Calu3 (cell line): Measurements from ENCODE around the gene SRSF5. TPM values are rescaled to one million over a fixed set of nuclear protein-coding genes. Genes with fewer than 3 reads are reported as not detected.
"Not testable (repeated sequence)": the region's sequence is repeated elsewhere in the genome, so short reads cannot be mapped to it uniquely, and the experiment has no call there.

Experiments
- BruUV-seq: library from RNA; stranded (reverse); fragments of 400-500 nt; replicated peaks from 2 replicates; lab custom pipeline; 2021; lab: Mats Ljungman, UMichigan
- CTCF ChIA-PET: fragments of 300-600 bp; sonication (Branson Sonifier 250); formaldehyde crosslinking; loops from one replicate; lab custom pipeline; 2022; ENCODE audit warnings: antibody characterized with exemption; lab: Charles Lee
- DNase-seq: peaks from one replicate; pipeline ENCODE4 v3.0.0; 2022
- H3K27ac Mint-ChIP-seq: one replicate; pipeline ENCODE4 v1.8.0; 2022; ENCODE audit warnings: mixed read lengths; ENCODE audit not compliant: unreplicated experiment
- H3K27me3 Mint-ChIP-seq: one replicate; pipeline ENCODE4 v1.8.0; 2022; ENCODE audit warnings: mixed read lengths; ENCODE audit not compliant: unreplicated experiment
- H3K36me3 Mint-ChIP-seq: one replicate; pipeline ENCODE4 v1.8.0; 2022; ENCODE audit warnings: mild to moderate bottlenecking, moderate library complexity, mixed read lengths; ENCODE audit not compliant: insufficient read depth, unreplicated experiment
- H3K4me1 Mint-ChIP-seq: one replicate; pipeline ENCODE4 v1.8.0; 2022; ENCODE audit warnings: mild to moderate bottlenecking, low read depth, mixed read lengths; ENCODE audit not compliant: unreplicated experiment
- H3K4me3 Mint-ChIP-seq: one replicate; pipeline ENCODE4 v1.8.0; 2022; ENCODE audit warnings: mild to moderate bottlenecking, low read depth, moderate library complexity, mixed read lengths; ENCODE audit not compliant: unreplicated experiment
- H3K9me3 Mint-ChIP-seq: one replicate; pipeline ENCODE4 v1.8.0; 2022; ENCODE audit warnings: low read depth, mixed read lengths; ENCODE audit not compliant: unreplicated experiment
- intact Hi-C: fragments of 100-400 bp; cut with micrococcal nuclease; formaldehyde crosslinking; loops from one replicate; pipeline ENCODE4 v1.10.0; 2022; ENCODE audit not compliant: unreplicated experiment
- total RNA-seq: library from RNA; stranded (reverse); gene quantifications from 2 replicates; pipeline ENCODE4 v1.2.3, GENCODE V29; 2022
- TF ChIP-seq, protein P1 (sequence below): fragments of 200-600 bp; IDR thresholded peaks from one replicate; pipeline ENCODE4 v1.8.0; 2022; ENCODE audit warnings: antibody characterized with exemption; ENCODE audit not compliant: unreplicated experiment

The SRSF5 gene
- total RNA-seq, 1 experiment from 2014 or later: 256 TPM

DNA sequence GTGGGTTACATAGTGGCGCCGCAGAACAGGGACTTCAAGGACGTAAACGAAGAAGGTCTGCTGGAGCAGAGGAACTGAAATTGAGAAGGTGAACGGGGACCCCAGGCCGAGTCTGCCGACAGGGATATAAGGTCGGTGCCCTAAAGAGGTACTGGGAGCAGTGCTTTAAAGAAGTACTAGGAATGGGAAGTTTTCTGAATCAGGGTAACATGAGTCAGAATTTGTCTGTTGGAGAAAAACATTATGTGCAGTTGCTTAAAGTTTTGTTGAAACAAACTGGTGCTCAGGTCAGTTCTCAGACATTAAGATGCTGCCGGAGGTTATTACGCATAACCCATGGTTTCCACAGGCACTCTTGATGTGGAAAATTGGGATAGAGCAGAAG is 44.9 kb downstream of the SRSF5 start:
- H3K4me3 Mint-ChIP-seq: no peak overlapping the region
- no peaks in the 10 kb centered on the region for H3K4me1 Mint-ChIP-seq
- no peaks in the 10 kb centered on the region for H3K36me3 Mint-ChIP-seq
- DNase-seq: no peak
- BruUV-seq: no TSS peak
- no peaks in the 10 kb centered on the region for H3K27me3 Mint-ChIP-seq
- CTCF ChIA-PET: no interaction called here
- H3K9me3 Mint-ChIP-seq: no peaks in the 10 kb centered on the region
- TF ChIP-seq, protein P1, sequence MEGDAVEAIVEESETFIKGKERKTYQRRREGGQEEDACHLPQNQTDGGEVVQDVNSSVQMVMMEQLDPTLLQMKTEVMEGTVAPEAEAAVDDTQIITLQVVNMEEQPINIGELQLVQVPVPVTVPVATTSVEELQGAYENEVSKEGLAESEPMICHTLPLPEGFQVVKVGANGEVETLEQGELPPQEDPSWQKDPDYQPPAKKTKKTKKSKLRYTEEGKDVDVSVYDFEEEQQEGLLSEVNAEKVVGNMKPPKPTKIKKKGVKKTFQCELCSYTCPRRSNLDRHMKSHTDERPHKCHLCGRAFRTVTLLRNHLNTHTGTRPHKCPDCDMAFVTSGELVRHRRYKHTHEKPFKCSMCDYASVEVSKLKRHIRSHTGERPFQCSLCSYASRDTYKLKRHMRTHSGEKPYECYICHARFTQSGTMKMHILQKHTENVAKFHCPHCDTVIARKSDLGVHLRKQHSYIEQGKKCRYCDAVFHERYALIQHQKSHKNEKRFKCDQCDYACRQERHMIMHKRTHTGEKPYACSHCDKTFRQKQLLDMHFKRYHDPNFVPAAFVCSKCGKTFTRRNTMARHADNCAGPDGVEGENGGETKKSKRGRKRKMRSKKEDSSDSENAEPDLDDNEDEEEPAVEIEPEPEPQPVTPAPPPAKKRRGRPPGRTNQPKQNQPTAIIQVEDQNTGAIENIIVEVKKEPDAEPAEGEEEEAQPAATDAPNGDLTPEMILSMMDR: no peak
- H3K27ac Mint-ChIP-seq: no peak overlapping the region
- intact Hi-C loops: no loop called here

DNA sequence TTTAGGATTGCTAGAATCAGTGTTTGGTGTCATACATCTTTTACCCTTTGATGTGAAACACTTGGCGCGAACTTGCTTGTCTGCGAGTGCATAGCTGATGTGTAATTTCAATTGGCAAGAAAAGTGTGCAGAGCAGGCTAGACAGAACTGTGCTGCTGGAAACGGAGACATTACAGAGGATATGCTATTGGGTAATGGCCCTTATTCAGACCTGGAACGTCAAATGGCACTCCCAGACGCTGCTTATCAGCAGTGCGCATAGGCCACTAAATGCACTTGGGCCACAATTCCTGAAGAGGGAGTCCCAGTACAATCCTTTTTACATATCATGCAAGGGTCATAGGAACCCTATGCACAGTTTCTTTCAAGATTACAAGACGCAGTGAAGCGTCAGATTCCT is 45.8 kb downstream of the SRSF5 start:
- no peak for DNase-seq
- CTCF ChIA-PET: interaction anchor here (1.5 kb wide), 1 partner anchor 82 kb away, joined by 3 read pairs; no protein-coding TSS in a partner anchor

DNA sequence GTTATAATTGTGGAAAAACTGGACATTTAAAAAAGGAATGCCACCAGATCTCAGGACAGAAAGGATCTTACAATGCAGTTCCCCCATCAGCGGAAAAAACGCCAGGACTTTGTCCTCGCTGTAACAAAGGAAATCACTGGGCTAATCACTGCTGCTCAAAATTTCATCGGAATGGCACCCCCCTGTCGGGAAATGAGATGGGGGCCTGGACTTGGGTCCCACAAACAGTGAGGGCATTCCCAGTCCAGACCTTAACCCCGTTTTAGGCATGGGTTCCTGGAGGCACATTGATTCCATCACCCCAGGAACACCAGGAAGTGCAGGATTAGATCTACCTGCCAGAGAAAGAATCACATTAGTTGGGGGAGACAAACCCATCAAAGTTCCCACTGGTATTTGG is 46.4 kb downstream of the SRSF5 start:
- BruUV-seq, H3K4me1 Mint-ChIP-seq, DNase-seq, H3K36me3 Mint-ChIP-seq, H3K9me3 Mint-ChIP-seq, H3K27ac Mint-ChIP-seq, intact Hi-C loops, H3K27me3 Mint-ChIP-seq, H3K4me3 Mint-ChIP-seq: not testable (repeated sequence)
- CTCF ChIA-PET: interaction anchor here (1.5 kb wide), 1 partner anchor 82 kb away, joined by 3 read pairs; no protein-coding TSS in a partner anchor

More for the DNA sequence above, 45.8 kb downstream of the SRSF5 start:
- Mint-ChIP-seq H3K4me3 (no peak overlapping the region), H3K36me3 (no peaks in the 10 kb centered on the region), H3K4me1 (no peaks in the 10 kb centered on the region), H3K27ac (no peak overlapping the region), H3K9me3 (no peaks in the 10 kb centered on the region), H3K27me3 (no peaks in the 10 kb centered on the region)
- no TSS peak for BruUV-seq
- intact Hi-C loops: no loop called here
- TF ChIP-seq, protein P1: no peak

DNA sequence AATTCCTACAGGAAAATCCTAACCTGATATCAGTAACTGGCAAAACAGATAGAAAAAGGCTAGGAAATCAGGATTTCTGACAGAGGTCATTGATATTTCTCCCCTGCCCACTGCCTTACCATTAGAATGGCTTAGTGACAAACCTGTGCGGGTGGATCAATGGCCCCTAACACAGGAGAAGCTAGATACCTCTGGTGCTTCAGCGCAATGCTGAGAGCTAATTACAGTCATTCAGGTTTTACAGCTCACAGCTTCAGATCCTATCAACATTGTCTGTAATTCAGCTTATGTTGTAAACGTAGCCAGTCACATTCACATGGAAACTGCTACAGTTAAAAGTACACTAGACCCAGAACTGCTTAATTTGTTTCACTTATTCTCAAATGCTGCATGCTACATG is 47.5 kb downstream of the SRSF5 start:
- H3K9me3 Mint-ChIP-seq: no peaks in the 10 kb centered on the region

DNA sequence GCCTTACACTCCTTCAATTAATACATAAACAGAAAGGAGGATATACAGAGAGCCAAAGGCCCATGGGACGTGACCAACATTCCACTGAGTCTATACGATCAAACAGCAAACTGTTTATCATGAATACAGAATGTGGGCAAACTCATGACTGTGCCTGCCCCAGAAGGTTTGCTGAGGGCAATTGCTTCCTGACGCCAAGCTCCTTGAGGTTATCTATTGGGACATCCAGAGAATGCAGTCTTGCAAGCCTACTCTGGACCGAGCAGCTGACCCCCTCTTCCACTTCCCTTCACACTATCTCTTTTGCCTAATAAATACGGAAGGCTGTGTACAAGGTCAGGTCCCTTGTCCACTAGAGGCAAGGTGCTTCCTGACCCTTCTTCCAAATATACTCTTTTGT is 48.6 kb downstream of the SRSF5 start:
- Mint-ChIP-seq H3K4me3 (no peak overlapping the region), H3K27me3 (no peaks in the 10 kb centered on the region), H3K9me3 (no peaks in the 10 kb centered on the region), H3K4me1 (peaks cover 10% of the 10 kb centered on the region), H3K27ac (no peak overlapping the region), H3K36me3 (no peaks in the 10 kb centered on the region)
- intact Hi-C loops: no loop called here
- TF ChIP-seq, protein P1: no peak
- BruUV-seq: no TSS peak
- no peak for DNase-seq
- CTCF ChIA-PET: no interaction called here

More for the DNA sequence above, 47.5 kb downstream of the SRSF5 start:
- H3K27ac Mint-ChIP-seq: no peak overlapping the region
- H3K36me3 Mint-ChIP-seq: no peaks in the 10 kb centered on the region
- BruUV-seq: no TSS peak
- CTCF ChIA-PET: interaction anchor here (0.5 kb wide), 1 partner anchor 44 kb away, joined by 5 read pairs; no protein-coding TSS in a partner anchor
- no peak for DNase-seq
- H3K4me1 Mint-ChIP-seq: peaks cover 9% of the 10 kb centered on the region
- no peaks in the 10 kb centered on the region for H3K27me3 Mint-ChIP-seq
- TF ChIP-seq, protein P1: no peak
- intact Hi-C loops: no loop called here
- no peak overlapping the region for H3K4me3 Mint-ChIP-seq
